Measurements from ENCODE around the gene COL9A1.

DNA sequence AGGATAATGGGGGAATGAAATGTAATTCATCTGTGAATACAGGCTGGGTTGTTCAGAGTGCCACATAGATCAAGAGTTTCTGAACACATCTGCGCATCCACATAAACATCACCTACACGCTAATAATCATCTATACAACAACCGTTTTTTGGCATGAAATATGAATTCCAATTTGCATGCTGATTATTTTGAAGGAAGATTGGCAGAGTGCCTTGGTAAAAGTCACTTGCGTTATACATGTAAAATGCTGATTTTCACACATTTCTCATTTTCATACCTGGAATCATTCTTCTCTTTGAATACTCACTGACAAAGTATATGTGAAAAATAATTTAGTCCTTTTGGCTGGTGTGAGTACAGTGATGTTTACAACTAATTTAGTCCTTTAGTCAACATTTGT lies 17.7 kb downstream of the COL9A1 start:
- TF ChIP-seq CTCF (IDR thresholded peaks at IDR 0.05) (no peak), POLR2A (IDR thresholded peaks at IDR 0.05) (no peak)
